NCI-H82 treated with DMSO at 0.1 percent for 48 hours (cell line): ENCODE results near the gene DNAH17.

Experiments
- DNase-seq: peaks from one replicate; lab custom pipeline; 2025; ENCODE audit not compliant: unreplicated experiment; lab: John Stamatoyannopoulos, UW

Gene DNAH17

DNA sequence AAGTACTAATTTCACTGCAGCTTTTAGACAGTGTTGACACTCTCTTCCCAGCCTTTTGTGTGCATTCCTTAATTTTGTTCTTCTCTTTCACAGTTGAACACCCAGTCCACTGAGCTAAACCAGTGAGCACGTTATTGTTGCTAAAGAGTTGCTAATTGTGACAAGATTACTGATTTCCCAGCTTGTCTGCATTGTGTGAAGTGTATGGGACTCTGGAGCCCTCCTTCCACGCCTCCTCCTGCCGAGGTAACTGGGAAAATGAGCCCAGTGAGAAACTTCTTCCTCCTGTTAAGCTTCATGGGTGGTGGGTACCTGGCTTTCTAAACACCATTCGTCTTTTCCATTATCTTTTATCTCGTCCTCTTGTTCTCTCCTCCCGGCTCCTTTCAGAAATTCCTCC lies 29.8 kb upstream of the DNAH17 start:
- no peak for DNase-seq

DNA sequence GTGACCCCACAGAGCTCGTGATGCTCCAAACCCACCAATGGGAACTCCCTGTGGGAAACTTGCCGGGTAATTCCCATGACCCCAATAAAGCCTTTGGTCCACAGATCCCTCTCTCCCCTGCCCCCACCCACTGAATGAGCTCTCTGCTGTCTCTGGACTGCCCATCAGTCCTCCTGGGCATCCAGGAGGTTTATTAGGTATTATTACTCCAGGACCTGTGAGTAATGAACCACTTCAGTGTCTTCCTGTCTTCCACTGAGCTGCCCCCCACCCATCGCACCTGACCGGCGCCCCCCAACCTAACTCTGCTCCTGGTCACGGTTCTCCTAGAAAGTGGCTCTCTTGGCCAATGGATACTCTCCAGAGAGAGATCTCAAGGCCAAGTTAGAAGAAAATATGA lies 28.7 kb upstream of the DNAH17 start:
- no peak for DNase-seq

DNA sequence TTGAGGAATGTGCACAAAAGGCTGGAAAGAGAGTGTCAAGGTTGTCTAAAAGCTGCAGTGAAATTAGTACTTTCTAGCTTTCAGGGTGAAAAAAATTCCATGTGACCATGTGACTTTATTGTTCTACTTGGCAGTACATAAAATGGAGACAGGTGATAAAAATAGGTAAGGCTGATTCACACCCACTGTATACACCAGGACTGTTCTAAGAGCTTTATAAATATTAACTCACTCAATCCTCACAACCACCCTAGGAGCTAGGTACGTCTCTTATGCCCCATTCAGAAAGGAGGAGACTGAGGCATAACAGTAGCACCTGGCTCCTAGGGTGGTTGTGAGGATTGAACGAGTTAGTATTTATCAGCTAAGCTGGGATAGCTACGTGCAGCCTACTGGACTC lies 28.2 kb upstream of the DNAH17 start:
- no peak for DNase-seq

DNA sequence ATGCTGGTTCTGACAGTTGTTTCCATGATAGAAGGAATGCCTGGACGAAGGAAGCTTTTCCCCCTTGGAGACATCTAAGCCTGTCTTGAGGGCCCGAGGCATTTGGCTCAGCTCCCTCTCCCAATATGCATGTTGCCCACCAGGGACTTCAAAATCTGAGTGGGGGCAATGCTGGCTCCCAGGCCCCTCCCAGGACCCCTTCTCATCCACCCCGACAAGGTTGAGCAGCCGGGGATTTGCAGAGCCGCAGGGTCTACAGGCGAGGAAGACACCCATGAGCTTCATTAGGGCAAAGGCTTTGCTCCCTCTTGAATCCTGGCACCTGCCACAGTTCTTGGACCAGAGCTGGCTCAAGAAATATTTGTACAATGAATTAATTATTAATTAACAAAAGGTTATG lies 25.1 kb upstream of the DNAH17 start:
- DNase-seq = no peak

DNA sequence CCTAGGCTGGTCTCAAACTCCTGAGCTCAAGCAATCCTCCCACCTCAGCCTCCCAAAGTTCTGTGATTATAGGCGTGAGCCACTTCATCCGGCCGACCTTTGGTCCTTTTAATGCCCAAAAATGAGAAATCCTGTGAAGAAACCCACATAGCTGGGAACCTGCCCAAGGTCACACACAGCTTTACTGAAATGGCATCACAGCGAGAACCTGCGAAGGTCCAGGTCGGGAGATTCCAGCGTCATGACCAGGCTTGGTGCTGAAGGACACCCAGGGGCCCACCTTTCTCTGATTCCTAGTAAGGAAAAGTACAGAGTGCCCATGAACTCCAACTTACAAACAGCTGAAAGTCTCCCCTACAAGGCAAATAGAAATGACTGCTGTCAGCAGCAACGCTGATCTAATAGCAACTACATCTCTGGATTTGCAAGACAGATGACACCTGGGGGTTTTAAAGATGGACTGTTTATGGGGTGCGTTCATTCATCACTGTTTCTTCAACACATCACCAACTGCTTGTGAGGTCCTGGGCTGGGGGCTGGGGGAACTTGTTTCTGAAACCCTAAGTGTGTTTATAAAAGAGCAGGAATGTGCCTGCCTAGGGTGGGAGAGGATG lies 24.5 kb upstream of the DNAH17 start:
- DNase-seq = no peak

DNA sequence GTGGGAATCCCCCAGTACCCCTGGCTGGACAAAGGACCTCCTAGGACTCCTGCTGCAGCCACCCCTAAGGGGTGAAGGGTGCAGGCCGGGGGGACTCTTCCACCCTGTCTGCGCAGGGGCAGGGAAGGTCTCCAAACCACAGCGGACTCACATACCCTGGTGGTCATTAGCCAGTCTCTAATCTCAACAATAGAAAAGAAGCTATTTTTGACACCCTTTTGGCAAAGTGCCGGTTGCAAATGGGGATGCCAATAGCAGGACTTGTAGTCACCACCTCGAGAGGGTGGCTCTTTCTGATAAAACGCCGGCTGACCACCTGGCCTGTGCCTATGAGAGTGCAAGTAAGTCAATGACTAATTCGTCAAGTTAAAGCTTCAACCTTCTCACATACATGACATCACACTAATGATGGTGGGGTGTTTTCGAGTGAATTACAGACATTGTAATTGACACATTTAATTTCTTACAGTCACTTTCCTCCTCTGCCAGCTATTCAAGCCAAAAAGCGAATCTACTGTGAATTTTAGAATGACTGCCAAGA lies 23.1 kb upstream of the DNAH17 start:
- DNase-seq = no peak

DNA sequence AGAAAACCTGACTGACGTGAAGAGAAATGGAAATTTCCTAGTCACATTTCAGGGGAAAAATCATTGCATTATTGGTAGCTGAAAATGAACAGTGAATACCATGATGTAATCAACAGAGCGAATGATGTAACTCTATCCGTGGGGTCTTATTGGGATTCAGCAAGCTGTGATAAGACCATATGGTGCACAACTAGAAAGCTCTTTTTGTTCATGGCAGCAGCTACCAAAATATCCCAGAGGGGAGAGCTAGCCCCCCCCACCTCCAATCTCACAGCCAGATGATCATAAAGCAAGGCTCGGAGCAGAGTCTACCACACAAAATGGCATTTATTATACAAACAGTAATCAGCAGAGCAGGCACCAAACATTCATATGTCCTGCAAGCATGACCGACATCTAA lies 22.2 kb upstream of the DNAH17 start:
- DNase-seq = peak; percentile 68

DNA sequence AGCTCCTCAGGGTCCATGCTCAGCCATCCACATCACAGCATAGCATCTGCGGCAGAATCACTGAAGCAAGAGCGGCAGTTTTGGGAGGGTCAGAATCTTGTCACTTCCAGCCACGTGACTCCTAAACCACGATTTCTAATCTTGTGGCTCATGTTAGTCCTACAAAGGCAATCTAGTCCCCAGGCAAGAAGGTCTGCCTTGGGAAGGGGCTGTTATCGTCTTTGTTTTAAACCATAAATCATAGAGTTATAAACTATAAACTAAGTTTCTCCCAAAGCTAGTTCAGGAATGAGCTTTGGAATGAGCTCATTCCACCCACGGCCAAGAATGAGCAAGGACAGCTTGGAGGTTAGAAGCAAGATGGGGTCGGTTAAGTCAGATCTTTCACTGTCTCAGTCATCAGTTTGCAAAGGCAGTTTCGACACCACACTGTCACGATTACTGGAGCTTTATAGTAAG lies 20.8 kb upstream of the DNAH17 start:
- no peak for DNase-seq

DNA sequence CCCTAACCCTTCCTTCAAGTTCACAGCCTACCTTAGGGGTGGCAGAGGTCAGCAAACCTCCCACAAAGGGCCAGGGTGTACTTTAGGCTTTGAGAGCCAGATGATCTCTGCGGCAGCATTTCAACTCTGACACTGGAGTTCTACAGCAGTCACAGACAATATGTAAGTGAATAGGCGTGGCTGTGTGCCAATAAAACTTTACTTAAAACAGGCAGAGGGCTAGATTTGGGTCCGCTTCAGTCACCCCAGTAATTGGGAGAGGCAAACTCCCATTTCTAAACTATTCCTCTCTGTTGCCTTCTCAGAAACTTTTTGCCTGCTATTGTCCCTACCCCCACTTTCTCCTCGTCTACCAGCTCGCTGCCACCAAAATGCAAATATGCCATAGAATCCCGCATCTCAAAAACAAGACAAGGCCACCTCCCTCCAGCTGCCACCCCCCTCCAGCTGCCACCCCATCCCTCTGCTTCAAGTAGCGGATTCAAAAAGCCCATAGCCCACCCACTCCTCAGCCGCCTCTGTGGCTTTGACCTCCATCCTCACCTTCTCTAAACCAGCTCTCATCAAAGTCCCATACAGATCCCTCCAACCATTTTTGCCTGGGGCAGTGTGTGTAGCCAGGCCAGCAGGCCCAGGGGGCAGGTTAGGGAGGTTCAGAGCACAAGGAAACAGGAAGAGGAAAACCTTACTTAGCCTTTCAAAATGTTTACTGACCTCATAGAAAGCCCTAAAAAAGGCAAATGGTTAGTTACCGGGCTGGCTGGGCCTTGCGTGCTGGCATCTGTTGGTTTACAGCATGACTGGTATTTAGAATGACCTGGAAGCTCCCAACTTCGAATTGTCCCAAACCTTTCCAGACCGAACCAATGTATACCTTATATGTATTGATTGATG lies 19.9 kb upstream of the DNAH17 start:
- no peak for DNase-seq

DNA sequence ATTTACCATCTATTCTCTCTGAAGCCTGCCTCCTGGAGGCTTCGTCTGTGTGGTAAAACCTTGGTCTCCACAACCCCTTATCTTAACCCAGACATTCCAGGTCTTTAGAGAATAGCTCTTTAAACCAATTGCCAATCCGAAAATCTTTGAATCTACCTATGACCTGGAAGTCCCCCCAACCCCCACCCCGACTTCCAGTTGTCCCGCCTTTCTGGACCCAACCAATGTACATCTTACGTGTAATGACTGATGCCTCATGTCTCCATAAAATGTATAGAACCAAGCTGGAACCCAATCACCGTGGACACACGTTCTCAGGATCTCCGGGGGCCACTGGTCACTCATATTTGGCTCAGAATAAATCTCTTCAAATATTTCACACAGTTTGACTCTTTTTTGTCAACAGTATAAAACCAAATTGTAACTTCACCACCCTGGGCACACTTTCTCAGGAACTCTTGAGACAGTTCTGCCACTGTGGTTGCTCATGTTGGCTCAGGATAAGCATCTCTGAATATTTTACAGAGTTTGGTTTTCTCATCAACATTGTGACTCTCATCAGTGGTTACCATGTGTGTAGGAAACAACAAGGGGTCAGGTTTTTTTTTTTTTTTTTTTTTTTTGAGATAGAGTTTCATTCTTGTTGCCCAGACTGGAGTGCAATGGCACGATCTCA lies 18.1 kb upstream of the DNAH17 start:
- DNase-seq = no peak

DNA sequence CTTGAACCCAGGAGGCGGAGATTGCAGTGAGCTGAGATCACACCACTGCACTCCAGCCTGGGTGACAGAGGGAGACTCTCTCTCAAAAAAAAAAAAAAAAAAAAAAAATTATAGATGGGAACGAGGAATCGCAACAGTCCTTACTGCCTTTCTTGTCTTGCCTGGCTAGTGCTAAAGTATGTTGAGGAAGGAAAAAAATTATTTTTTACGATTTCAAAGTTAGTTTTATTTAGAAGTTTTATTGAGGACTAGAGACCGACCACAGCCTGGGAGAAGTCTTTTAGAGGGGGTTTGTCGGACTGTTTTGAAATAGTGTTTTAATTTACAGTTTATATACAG lies 15.8 kb upstream of the DNAH17 start:
- no peak for DNase-seq

DNA sequence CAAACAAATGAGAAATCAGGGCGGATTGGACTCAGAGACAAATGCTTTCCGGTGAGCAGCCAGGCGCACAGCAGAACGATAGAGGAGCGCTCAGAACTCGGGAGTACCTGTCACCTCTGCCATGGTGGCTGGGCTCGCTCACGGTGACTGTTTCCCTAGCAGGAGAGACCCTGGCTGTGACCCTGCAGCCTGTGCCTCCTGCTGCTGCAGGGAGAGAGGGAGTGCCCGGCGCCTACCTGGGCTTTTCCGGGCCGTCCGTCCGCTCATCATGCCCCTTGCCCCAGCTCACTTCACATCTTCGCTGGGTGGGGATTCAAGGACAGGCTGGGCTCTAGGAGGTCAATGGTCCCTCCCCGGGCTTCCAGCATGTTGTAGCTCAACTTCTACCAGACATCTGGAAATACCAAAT lies 14.1 kb upstream of the DNAH17 start:
- DNase-seq = no peak

DNA sequence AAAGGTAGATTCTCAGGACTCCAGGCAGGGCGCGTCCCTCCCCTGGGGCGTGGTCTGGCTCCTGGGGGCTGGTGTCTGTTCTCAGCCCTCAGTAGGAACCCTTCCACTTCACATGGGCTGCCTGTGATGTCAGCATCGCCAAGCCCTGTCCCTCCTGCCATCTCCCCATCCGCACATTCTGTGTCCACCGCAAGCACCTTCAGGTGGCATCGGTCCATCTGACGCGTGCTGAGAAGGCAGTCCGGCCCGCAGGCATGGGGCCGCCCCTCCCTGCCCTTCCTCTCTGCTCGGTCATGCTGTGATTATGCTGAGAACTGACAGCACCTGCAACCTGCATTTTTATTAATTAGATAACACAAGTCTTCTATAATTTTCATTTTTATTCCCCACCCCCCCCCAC lies 12.7 kb upstream of the DNAH17 start:
- no peak for DNase-seq

DNA sequence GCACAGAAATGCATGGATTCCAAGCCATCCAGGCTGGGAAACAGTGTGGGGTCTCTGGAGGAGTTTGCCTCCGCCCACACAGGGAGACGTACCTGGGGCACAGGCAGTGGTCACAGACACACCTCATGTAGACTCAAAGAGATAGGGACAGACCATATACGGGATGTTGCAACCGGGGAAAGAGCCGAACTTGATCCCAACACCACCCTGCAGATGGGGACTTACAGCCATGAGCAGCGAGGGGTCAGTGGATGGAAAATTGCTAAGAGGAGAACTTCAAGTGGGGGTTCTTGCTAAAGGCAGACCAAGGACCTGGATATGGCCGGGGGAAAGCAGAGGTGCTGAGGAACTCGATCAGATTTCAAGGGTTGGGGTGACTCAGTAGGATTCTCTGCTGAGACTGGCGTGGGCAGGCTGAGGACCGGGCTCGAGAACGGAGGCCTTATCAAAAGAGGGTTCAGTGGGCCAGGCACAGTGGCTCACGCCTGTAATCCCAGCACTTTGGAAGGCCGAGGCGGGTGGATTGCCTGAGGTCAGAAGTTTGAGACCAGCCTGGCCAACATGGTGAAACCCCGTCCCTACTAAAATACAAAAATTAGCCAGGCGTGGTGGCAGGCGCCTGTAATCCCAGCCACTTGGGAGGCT lies 12.0 kb upstream of the DNAH17 start:
- no peak for DNase-seq

DNA sequence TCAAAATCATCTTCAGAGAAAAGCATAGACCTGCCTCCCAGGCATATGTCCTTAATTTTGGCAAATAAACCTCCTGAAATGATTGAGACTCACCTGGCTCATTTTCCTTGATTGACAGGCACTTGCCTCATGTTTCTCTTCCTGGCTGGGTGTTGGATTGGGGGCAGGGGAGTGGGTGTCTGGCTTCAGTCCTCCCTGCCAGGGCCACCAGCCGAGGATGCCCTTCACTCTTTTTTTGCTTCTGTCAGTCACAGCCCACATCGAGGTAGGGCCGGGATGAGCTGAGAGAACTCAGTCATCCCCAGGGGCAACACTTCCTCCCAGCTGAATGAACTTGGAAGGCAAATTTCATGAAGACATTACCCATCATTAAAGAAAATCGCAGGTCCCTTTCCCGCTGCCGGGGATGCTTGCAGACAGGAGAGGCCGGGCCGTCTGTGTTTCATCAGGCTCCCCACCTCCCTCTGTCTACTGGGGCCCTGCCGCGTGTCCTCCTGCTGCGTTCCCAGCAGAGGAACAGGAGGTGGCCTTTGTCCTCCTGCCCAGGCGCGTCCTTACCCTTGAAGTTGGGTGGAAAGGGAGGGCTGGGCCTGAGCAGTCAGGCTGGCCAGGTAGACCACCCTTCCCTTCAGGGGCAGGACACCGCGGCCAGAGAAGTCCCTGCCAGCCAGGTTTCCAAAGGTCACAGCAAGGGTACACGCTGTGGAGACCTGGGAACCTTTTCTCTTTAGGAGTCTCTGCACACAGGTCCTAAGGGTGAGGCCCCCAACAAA lies 11.2 kb upstream of the DNAH17 start:
- no peak for DNase-seq

DNA sequence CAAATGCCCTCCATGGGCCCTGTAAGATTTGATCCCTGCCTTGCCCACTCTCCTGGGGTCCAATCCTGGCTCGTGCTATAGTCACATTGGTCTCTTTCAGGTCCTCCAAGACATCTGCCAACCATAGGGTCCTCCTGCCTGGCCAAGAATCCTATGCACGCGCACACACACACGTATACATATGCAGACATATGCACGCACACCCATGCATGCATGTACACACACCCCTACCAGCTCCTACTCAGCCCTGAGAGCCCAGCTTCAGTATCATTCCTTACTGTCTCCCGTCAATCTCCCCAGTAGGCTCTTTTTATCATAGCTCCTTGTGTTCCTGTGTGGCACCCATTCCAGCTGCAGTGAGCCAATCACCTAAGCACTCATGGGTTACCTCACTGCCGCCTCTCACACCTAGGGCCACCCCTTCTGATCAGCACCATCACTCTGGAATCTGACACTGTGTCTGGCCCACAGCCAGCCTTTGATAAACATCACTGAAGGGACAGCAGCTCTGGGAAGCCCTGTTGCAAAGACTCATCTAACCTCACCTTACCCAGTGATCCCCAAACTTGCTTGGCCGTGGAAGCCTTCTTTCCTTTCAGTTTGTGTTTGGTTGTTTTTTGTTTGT lies 7.9 kb upstream of the DNAH17 start:
- DNase-seq = no peak

DNA sequence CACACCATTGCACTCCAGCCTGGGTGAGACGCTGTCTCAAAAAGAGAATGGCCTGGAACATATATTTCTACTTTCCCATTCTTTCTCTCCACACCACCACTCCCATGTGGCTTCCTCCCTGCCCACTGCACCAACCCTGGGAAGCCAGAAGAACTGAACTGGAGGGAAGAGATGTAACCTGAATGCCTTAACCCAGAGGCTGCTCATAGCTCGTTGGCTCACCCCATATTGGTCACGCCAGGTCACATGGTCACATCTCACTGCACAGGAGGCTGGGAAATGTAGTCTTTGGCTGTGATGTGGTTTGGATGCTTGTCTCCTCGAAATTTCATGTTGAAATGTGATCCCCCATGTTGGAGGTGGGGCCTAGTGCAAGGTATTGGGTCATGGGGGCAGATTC lies 5.9 kb upstream of the DNAH17 start:
- no peak for DNase-seq

DNA sequence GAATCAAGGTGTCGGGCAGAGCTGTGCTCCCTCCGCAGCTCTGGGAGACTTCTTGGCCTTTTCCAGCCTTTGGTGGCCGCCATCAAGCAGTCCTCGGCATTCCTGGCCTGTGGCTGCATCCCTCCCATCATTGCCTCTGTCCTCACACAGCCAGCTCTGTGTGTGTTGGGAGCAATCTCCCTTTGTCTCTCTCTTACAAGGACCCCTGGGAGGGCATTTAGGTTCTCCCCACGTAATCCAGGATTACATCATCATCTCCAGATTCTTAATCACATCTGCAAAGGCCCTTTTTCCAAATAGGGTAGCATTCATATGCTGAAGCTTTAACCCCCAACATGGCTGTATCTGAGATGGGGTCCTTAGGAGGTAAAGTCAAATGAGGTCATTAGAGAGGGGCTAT lies 4.1 kb upstream of the DNAH17 start:
- DNase-seq = peak; percentile 10

DNA sequence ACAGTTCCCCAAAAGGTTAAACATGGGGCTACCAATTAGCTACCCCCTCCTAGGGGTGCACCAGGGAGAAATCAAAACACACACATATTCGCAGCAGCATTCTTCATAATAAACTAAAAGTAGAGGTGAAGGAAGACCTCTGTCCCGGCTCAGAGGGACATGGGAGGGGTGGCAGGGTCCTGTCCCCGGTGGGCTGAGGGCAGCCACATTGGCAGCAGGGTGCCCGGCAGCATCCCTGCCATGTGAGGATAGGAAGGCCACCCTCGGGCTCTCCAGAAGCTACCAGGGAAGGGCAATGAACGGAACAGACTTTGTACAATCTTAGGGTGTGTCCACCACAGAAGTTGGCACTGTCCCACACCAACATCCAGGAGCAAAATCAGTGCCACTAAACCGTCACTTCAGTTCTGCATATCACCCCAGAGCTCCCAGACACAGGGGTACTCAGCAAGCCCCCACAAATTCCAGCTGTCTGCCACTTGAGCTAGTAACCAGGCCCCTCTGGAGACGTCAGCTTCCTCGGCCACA lies 3.1 kb upstream of the DNAH17 start:
- no peak for DNase-seq
